GM06990 (cell line): Measurements from ENCODE around the gene SIPA1L3.

Experiments
- DNase-seq: peaks from one replicate; pipeline ENCODE4 v3.0.0-alpha.2; 2011; ENCODE audit not compliant: insufficient read length; ENCODE audit errors: extremely low read depth
- H3K27me3 ChIP-seq: replicated peaks from 2 replicates; pipeline ENCODE4 v1.6.0; 2011; ENCODE audit warnings: low read length; ENCODE audit not compliant: control insufficient read depth, insufficient read depth
- H3K36me3 ChIP-seq: 2 replicates; pipeline ENCODE4 v1.5.1; 2011; ENCODE audit warnings: low read length; ENCODE audit not compliant: control insufficient read depth, insufficient read depth
- H3K4me3 ChIP-seq: replicated peaks from 2 replicates; pipeline ENCODE4 v1.5.1; 2011; ENCODE audit warnings: low read depth, mild to moderate bottlenecking, control low read depth, low read length
- CTCF ChIP-seq: IDR thresholded peaks from 2 replicates; pipeline ENCODE4 v1.5.1; 2011; ENCODE audit warnings: low read length, control low read depth, mild to moderate bottlenecking, inconsistent platforms; ENCODE audit not compliant: insufficient read depth, poor library complexity, severe bottlenecking

SIPA1L3 gene

GRCh38 chr19:38239816-38240215, 332.8 kb downstream of the SIPA1L3 start:
- Histone ChIP-seq H3K27me3 (no peaks in the 10 kb centered on the region), H3K36me3 (no peaks in the 10 kb centered on the region), H3K4me3 (no peak overlapping the region)
- DNase-seq: no peak
- TF ChIP-seq CTCF: no peak

DNA sequence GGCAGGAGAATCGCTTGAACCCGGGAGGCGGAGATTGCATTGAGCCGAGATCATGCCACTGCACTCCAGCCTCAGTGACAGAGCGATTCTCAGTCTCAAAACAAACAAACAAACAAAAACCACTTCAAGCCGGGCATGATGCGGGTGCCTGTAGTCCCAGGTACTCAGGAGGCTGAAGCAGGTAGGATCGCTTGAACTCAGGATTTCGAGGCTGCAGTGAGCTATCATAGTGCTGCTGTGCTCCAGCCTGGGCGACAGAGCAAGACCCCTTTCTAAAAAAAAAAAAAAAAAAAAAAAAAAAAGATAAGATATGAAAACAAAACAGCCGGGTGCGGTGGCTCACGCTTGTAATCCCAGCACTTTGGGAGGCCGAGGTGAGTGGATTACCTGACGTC, 336.3 kb downstream of the SIPA1L3 start:
- no peak overlapping the region; the same call in 1 of the 2 replicates for H3K4me3 ChIP-seq
- no peaks in the 10 kb centered on the region for H3K36me3 ChIP-seq
- no peak for TF ChIP-seq CTCF
- DNase-seq: no peak
- H3K27me3 ChIP-seq: no peaks in the 10 kb centered on the region

- no peak for DNase-seq
- no peak overlapping the region for H3K4me3 ChIP-seq
- H3K36me3 ChIP-seq: no peaks in the 10 kb centered on the region
- TF ChIP-seq CTCF: no peak
- no peaks in the 10 kb centered on the region for H3K27me3 ChIP-seq
Measured at GRCh38 chr19:38245826-38246498, 339.0 kb downstream of the SIPA1L3 start.

GRCh38 chr19:38247126-38247525, 340.1 kb downstream of the SIPA1L3 start:
- no peak for TF ChIP-seq CTCF
- H3K4me3 ChIP-seq: no peak overlapping the region
- H3K36me3 ChIP-seq: no peaks in the 10 kb centered on the region
- no peaks in the 10 kb centered on the region for H3K27me3 ChIP-seq
- DNase-seq: no peak

GRCh38 chr19:38247734-38248268, 340.8 kb downstream of the SIPA1L3 start:
- no peaks in the 10 kb centered on the region for H3K27me3 ChIP-seq
- no peaks in the 10 kb centered on the region for H3K36me3 ChIP-seq
- H3K4me3 ChIP-seq: no peak overlapping the region
- DNase-seq: no peak
- TF ChIP-seq CTCF: no peak

DNA sequence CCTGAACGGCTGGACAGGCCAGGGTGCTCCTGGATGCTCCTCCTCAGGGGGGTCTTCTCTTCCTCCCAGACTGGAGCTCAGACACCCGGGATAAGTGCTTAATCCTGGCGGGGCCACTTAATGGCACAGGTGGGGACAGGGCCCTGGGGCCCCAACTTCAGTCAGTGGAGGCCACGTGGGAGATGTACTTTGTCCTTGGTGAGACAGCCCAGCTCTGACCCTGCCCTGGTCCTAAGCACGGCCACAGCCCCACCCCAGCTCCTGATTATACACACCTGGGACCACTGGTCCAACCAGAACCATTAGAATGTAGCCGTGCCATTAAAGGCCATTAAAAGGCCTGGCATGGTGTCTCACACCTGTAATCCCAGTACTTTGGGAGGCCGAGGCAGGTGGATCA, 341.4 kb downstream of the SIPA1L3 start:
- no peak for DNase-seq
- Histone ChIP-seq H3K4me3 (no peak overlapping the region), H3K36me3 (no peaks in the 10 kb centered on the region), H3K27me3 (no peaks in the 10 kb centered on the region)
- TF ChIP-seq CTCF: no peak
